ENCODE results near the gene NLN.

The NLN gene

DNA sequence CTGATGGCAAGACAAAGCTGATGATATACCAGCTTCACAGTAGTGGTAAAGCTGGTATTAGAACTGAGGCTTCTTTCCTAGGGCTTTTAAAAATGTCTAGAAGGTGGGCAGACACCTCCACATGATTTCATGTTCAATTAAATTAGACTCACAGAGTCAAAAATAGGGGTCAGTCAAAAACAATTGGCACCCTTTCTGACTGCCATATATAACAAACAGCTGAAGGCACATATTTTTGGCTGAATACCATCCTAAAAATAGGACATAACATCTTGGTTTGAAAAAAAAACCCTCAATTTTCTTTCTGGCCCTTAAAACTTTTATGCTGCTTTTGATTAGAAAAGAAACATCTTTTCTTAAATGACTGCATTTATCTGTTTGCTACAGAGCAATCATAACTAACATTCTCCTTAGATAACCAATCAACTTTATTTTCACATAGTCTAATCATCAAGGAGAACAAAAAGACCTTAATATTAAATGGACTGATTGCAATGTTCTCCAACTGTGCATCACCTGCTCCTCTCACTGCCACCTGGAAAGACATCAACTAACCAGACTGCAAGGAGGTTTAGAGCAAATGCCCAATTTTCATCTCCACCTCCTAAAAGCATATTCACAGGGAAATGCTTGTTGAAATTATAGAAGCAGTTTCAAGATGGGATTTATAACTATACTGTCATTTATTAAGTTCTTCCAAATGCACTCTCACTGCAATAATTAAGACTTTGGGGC is 3.3 kb upstream of the NLN start:
- Histone ChIP-seq H4K20me1 (ENCODE audit: insufficient read depth, low read length) (no peaks in the 10 kb centered on the region), H3K4me2 (ENCODE audit: low read depth, low read length) (no peak overlapping the region), H3F3A (ENCODE audit: insufficient read depth, low read length) (peaks cover 5% of the 10 kb centered on the region; the same call in 1 of the 2 replicates), H3K9me2 (replicated peaks; ENCODE audit: insufficient read depth, low read length) (no peaks in the 10 kb centered on the region), H3K4me1 (ENCODE audit: low read length) (peaks cover 9% of the 10 kb centered on the region), H2AFZ (ENCODE audit: low read length) (no peak overlapping the region), H3K27me3 (replicated peaks; ENCODE audit: insufficient read depth, low read length) (no peaks in the 10 kb centered on the region), H3K79me2 (ENCODE audit: low read length) (peaks cover 4% of the 10 kb centered on the region; the same call in 1 of the 2 replicates), H3K9ac (ENCODE audit: low read length) (no peak overlapping the region), H3K27ac (ENCODE audit: low read length) (no peak overlapping the region), H3K9me3 (replicated peaks; ENCODE audit: insufficient read depth, low read length) (no peaks in the 10 kb centered on the region), H3K36me3 (replicated peaks; ENCODE audit: insufficient read depth, low read length) (no peaks in the 10 kb centered on the region), H3K4me3 (ENCODE audit: low read length) (no peak overlapping the region)
- TF ChIP-seq, protein P1, sequence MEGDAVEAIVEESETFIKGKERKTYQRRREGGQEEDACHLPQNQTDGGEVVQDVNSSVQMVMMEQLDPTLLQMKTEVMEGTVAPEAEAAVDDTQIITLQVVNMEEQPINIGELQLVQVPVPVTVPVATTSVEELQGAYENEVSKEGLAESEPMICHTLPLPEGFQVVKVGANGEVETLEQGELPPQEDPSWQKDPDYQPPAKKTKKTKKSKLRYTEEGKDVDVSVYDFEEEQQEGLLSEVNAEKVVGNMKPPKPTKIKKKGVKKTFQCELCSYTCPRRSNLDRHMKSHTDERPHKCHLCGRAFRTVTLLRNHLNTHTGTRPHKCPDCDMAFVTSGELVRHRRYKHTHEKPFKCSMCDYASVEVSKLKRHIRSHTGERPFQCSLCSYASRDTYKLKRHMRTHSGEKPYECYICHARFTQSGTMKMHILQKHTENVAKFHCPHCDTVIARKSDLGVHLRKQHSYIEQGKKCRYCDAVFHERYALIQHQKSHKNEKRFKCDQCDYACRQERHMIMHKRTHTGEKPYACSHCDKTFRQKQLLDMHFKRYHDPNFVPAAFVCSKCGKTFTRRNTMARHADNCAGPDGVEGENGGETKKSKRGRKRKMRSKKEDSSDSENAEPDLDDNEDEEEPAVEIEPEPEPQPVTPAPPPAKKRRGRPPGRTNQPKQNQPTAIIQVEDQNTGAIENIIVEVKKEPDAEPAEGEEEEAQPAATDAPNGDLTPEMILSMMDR (IDR thresholded peaks at IDR 0.05; ENCODE audit: low read length), result no peak
- DNase-seq, result no peak

DNA sequence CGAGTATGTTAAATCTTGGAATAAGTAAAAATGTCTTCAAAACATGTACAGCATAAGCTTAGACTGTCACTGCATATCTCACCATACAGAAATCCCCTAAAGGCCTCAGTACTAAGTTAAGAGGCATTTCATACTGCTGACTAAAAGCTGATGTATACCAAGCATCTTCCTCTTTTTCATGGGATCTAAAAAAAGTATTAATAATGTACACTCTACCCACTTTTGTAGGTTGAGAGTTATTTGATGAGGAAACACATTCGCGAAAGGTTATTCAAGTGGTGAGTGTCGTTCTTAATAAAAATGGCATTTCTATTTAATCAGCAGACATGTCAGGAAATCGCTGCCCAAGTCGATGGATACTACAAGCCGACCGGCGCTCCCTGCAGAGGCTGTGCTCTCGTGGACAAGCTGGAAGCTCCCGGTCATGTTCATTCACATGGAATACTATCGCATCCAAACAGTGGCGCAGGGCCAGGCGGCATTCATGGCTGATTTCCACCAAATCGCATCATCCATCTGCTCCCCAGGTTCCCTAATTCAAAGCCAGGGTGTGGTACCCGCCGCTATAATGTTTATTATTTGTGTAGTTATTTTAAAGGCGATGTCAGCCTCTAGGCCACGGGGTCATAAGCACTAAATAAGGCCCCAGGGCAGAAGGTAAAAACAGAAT is 820 bp upstream of the NLN start:
- no peaks in the 10 kb centered on the region for H3K9me2 ChIP-seq (replicated peaks; ENCODE audit: insufficient read depth, low read length)
- H3K27me3 ChIP-seq (replicated peaks; ENCODE audit: insufficient read depth, low read length), result no peaks in the 10 kb centered on the region
- H3K27ac ChIP-seq (ENCODE audit: low read length), result no peak overlapping the region
- H3K36me3 ChIP-seq (replicated peaks; ENCODE audit: insufficient read depth, low read length), result no peaks in the 10 kb centered on the region
- peak overlapping the region; percentile 98 for H3K4me3 ChIP-seq (ENCODE audit: low read length)
- no peak for DNase-seq
- TF ChIP-seq EZH2 (optimal IDR thresholded peaks at IDR 0.05; ENCODE audit: low read depth, low read length), result no peak
- TF ChIP-seq EZH2phosphoT487 (IDR thresholded peaks at IDR 0.05; ENCODE audit: low read length), result no peak
- TF ChIP-seq, protein P1 (IDR thresholded peaks at IDR 0.05; ENCODE audit: low read length), result no peak
- peaks cover 5% of the 10 kb centered on the region; the same call in 1 of the 2 replicates for H3F3A ChIP-seq (ENCODE audit: insufficient read depth, low read length)
- peak overlapping the region; percentile 68 for H3K4me2 ChIP-seq (ENCODE audit: low read depth, low read length)
- no peaks in the 10 kb centered on the region for H3K9me3 ChIP-seq (replicated peaks; ENCODE audit: insufficient read depth, low read length)
- H2AFZ ChIP-seq (ENCODE audit: low read length), result peak overlapping the region; percentile 83
- peaks cover 22% of the 10 kb centered on the region for H3K79me2 ChIP-seq (ENCODE audit: low read length)
- peak overlapping the region; percentile 66; the same call in 1 of the 2 replicates for H3K9ac ChIP-seq (ENCODE audit: low read length)
- no peaks in the 10 kb centered on the region for H4K20me1 ChIP-seq (ENCODE audit: insufficient read depth, low read length)
- H3K4me1 ChIP-seq (ENCODE audit: low read length), result peaks cover 16% of the 10 kb centered on the region

DNA sequence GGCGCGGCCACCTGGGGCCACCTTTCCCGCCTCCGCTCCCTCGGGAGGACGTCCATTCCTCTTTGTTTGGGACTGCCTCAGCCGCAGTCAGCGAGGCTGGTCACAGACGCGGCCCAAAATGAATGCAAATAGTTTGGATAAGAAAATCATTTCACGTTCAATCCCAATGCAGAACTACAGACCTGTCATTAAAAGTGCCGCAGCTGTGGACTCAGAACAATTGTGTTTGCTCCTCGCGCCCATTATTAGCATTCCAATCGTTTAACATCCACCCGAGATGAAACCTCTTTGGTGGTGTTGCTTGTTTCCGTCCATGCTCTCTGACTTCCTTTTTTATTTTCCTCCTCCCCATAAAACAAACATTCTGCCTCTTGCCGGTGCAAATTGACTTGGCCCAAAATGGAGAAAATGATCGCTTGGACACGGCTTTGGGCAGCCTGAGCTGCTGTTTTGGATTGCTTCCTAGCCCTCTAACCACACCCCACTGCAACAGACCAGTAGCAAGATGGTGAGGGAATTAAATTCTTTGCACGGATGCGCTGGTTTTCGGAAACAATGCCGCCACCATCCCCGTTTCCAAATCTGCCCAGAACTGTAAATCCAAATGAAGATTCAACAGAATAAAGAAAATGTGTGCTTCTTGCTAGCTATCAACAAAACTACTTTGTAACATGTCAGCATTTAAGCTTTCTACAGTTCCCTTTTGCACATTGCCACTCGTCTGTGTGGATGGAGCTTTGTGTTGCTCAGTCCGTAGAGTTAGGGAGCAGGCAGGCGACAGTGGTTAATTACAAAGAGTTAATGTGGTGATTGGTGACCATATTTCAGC is 784 bp downstream of the NLN start:
- H3K27me3 ChIP-seq (replicated peaks; ENCODE audit: insufficient read depth, low read length), result no peaks in the 10 kb centered on the region
- no peaks in the 10 kb centered on the region for H3K9me3 ChIP-seq (replicated peaks; ENCODE audit: insufficient read depth, low read length)
- no peaks in the 10 kb centered on the region for H3K9me2 ChIP-seq (replicated peaks; ENCODE audit: insufficient read depth, low read length)
- peak overlapping the region; percentile 53 for H3K9ac ChIP-seq (ENCODE audit: low read length)
- H3K27ac ChIP-seq (ENCODE audit: low read length), result peak overlapping the region; percentile 11; the same call in 1 of the 2 replicates
- H3K4me1 ChIP-seq (ENCODE audit: low read length), result peaks cover 16% of the 10 kb centered on the region
- H3K4me3 ChIP-seq (ENCODE audit: low read length), result peak overlapping the region; percentile 71
- no peaks in the 10 kb centered on the region for H4K20me1 ChIP-seq (ENCODE audit: insufficient read depth, low read length)
- H2AFZ ChIP-seq (ENCODE audit: low read length), result peak overlapping the region; percentile 79
- H3F3A ChIP-seq (ENCODE audit: insufficient read depth, low read length), result peaks cover 5% of the 10 kb centered on the region; the same call in 1 of the 2 replicates
- no peaks in the 10 kb centered on the region for H3K36me3 ChIP-seq (replicated peaks; ENCODE audit: insufficient read depth, low read length)
- TF ChIP-seq EZH2 (optimal IDR thresholded peaks at IDR 0.05; ENCODE audit: low read depth, low read length), result no peak
- TF ChIP-seq, protein P1 (IDR thresholded peaks at IDR 0.05; ENCODE audit: low read length), result no peak
- no peak for TF ChIP-seq EZH2phosphoT487 (IDR thresholded peaks at IDR 0.05; ENCODE audit: low read length)
- DNase-seq, result no peak
- peaks cover 31% of the 10 kb centered on the region for H3K79me2 ChIP-seq (ENCODE audit: low read length)
- H3K4me2 ChIP-seq (ENCODE audit: low read depth, low read length), result peak overlapping the region; percentile 81
